Activated gamma-delta T cell treated with Interleukin-2 at 50 U/mL for 16 hours (primary cell): ENCODE measurements around the gene UGGT1.
"Not testable (repeated sequence)": the region's sequence is repeated elsewhere in the genome, so short reads cannot be mapped to it uniquely, and the experiment has no call there.

Source experiments
- DNase-seq: peaks from one replicate; pipeline ENCODE4 v3.0.0-alpha.2; 2020

The UGGT1 gene

GRCh38 chr2:128115921-128116623, 25.1 kb downstream of the UGGT1 start:
- no peak for DNase-seq

GRCh38 chr2:128134573-128134972, 43.6 kb downstream of the UGGT1 start:
- no peak for DNase-seq

- no peak for DNase-seq
Observed at GRCh38 chr2:128137094-128137616, 46.2 kb downstream of the UGGT1 start.

GRCh38 chr2:128139624-128140023, 48.6 kb downstream of the UGGT1 start:
- no peak for DNase-seq

GRCh38 chr2:128145651-128146050, 54.7 kb downstream of the UGGT1 start:
- DNase-seq: no peak

GRCh38 chr2:128153786-128154185, 62.8 kb downstream of the UGGT1 start:
- no peak for DNase-seq

GRCh38 chr2:128154225-128154624, 63.2 kb downstream of the UGGT1 start:
- DNase-seq: no peak

- no peak for DNase-seq
Observed at GRCh38 chr2:128155970-128156369, 65.0 kb downstream of the UGGT1 start.

GRCh38 chr2:128156812-128157211, 65.8 kb downstream of the UGGT1 start:
- no peak for DNase-seq

GRCh38 chr2:128157644-128158043, 66.6 kb downstream of the UGGT1 start:
- DNase-seq: no peak

- DNase-seq: no peak
Observed at GRCh38 chr2:128158176-128158575, 67.2 kb downstream of the UGGT1 start.

GRCh38 chr2:128159437-128159836, 68.4 kb downstream of the UGGT1 start:
- DNase-seq: no peak

- no peak for DNase-seq
Observed at GRCh38 chr2:128160616-128161275, 69.7 kb downstream of the UGGT1 start.

- no peak for DNase-seq
Observed at GRCh38 chr2:128162266-128162665, 71.3 kb downstream of the UGGT1 start.

- DNase-seq: no peak
Observed at GRCh38 chr2:128164311-128164710, 73.3 kb downstream of the UGGT1 start.

- no peak for DNase-seq
Observed at GRCh38 chr2:128166746-128167353, 75.8 kb downstream of the UGGT1 start.

- DNase-seq: no peak
Observed at GRCh38 chr2:128169094-128169493, 78.1 kb downstream of the UGGT1 start.

GRCh38 chr2:128169497-128169896, 78.5 kb downstream of the UGGT1 start:
- no peak for DNase-seq

- DNase-seq: no peak
Observed at GRCh38 chr2:128169933-128170709, 79.1 kb downstream of the UGGT1 start.

GRCh38 chr2:128170776-128171175, 79.8 kb downstream of the UGGT1 start:
- DNase-seq: no peak

GRCh38 chr2:128172191-128172590, 81.2 kb downstream of the UGGT1 start:
- no peak for DNase-seq

GRCh38 chr2:128174067-128174466, 83.1 kb downstream of the UGGT1 start:
- DNase-seq: not testable (repeated sequence)

- DNase-seq: no peak
Observed at GRCh38 chr2:128177315-128177714, 86.3 kb downstream of the UGGT1 start.
